ENCODE data around the gene PPP1R10.

PPP1R10 gene

GRCh38 chr6:30618270-30618797 is 1.3 kb upstream of the PPP1R10 start:
- no peak for DNase-seq

GRCh38 chr6:30617565-30618269 is 674 bp upstream of the PPP1R10 start, which contains the start of gene MRPS18B:
Gene MRPS18B, plus strand, starts transcription at chr6:30617840. Its CDS starts 26 bp downstream, at chr6:30617866.
- peak; percentile 99 for DNase-seq

GRCh38 chr6:30615958-30616810 is 859 bp downstream of the PPP1R10 start:
- peak; percentile 58 for DNase-seq

GRCh38 chr6:30615219-30615957 is 1.7 kb downstream of the PPP1R10 start:
- peak; percentile 58 for DNase-seq

DNA sequence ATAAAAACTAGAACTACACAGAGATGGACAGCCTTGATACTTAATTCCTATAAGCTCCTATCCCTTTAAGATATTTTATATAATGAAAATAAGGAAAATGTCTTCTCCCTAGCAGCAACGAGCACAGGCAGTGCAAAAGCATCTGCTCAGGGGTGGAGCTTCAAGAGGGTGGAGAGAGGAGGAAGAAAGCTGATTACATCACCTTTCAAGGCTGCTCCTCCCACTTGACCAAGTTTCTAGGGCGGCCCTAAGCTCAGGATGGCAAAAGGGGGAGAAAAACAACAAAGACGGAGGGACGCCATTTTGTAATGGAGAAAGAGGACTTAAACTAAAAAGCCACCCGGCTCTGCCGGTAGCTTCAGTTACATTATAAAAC is 2.2 kb downstream of the PPP1R10 start:
- peak; percentile 95 for DNase-seq

GRCh38 chr6:30614044-30614842 is 2.8 kb downstream of the PPP1R10 start:
- DNase-seq = no peak

- DNase-seq = no peak
Observed at GRCh38 chr6:30613251-30614043, 3.6 kb downstream of the PPP1R10 start.

- DNase-seq = no peak
Observed at GRCh38 chr6:30612687-30613248, 4.3 kb downstream of the PPP1R10 start.

DNA sequence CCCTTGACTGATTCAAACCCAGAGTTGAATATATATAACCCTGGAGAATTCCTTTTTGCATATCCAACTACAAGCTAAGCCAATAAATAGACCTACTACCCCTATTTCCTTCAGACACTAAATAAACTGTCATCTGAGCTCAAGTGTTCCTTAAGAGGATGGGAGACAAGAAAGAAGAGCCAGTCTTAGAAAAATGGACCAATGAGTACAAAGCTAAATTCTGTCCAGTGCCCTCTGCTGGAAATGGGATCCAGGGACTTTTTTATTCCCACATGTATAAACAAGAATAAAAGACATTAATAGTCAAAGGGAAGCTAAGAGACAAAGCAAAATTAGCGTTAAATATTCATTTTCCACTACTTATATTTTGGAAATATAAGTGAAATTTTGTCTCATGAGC is 4.8 kb downstream of the PPP1R10 start:
- DNase-seq = no peak

DNA sequence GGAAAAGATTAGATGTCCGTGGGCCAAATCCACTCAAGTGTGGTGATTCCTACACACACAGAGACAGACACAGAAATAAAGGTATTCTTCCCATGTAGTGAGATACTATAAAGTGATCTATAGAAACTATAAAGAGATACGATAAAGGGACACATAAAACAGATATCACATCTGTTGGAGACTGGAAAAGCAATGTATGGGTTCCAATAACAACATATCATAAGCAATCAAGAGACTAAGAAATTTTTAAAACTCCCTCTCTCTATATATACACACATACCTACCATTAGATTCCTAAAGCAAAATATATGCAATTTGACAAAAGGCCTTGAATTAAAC is 5.2 kb downstream of the PPP1R10 start:
- no peak for DNase-seq

- no peak for DNase-seq
Observed at GRCh38 chr6:30611150-30611855, 5.7 kb downstream of the PPP1R10 start.

- DNase-seq = no peak
Observed at GRCh38 chr6:30610065-30610464, 7.0 kb downstream of the PPP1R10 start.

GRCh38 chr6:30603961-30604360 is 13.1 kb downstream of the PPP1R10 start:
- DNase-seq = no peak

GRCh38 chr6:30601815-30602641 is 15.0 kb downstream of the PPP1R10 start:
- DNase-seq = no peak

DNA sequence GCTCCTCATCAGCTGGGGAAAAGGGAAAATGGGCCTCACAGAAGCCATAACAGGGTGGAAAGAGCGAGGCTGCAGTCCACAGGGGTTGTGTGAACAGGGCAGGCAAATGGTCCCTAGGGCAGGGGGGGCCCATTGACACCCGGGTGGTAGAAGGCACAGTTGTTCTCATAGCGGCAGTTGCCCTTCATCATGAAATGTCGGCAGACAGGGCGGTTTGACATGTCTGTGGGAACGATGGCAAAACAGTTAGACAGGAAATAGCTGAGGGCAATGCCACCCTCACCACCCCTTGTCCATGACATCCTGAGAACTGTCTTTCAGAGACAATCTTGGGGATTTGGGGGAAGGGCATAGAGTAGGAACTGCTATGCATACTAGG is 15.6 kb downstream of the PPP1R10 start:
- peak; percentile 34 for DNase-seq

GRCh38 chr6:30600451-30600961 is 16.5 kb downstream of the PPP1R10 start:
- DNase-seq = no peak

DNA sequence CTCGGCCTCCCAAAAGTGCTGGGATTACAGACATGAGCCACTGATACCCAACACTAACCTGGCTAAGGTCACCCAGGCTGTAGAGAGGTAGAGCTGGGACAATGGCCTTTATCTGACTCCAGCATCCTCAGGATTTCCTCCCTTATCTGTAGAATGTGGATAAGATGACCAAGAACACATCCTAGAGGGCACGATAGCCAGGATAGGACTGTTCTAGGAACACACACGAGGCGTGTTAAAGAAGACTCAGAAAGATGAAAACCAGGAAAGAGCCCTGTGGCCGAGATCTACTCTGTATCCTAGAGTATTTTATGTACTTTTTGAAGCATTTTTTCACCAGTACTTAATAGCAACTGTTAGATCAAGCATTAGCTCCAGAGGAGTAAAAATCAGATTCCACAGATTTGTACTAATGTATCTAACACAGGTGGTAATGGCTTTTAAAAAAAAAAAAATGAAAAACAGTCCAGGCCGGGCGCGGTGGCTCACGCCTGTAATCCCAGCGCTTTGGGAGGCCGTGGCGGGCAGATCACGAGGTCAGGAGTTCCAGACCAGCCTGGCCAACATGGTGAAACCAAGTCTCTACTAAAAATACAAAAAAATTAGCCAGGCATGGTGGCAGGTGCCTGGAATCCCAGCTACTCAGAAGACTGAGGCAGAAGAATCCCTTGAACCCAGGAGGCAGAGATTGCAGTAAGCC is 17.3 kb downstream of the PPP1R10 start:
- no peak for DNase-seq

DNA sequence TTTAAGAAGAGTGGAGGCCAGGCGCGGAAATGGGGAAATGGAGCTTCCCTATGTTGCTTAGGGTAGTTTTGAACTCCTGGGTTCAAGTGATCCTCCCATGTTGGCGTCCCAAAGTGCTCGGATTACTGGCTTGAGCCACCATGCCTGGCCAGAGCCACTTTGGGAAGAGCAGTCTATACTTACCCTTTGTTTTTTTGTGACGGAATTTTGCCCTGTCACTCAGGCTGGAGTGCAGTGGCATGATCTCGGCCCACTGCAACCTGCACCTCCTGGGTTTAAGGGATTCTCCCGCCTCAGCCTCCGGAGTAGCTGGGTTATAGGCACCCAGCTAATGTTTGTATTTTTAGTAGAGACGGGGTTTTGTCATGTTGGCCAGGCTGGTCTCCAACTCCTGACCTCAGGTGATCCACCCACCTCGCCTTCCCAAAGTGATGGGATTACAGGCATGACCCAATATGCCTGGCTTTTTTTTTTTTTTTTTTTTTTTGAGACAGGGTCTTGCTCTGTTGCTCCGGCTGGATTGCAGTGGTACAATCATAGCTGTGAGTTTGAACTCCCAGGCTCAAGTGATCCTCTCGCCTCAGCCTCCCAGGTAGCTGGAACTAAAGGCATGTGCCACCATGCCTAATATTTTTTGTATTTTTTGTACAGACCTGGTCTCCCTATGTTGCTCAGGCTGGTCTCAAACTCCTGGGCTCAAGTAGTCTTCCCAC is 18.0 kb downstream of the PPP1R10 start:
- no peak for DNase-seq
